IMR-90 (cell line): ENCODE results near the gene KLF17. TPM values are rescaled to one million over a fixed set of nuclear protein-coding genes. Genes with fewer than 3 reads are reported as not detected.

ENCODE experiments used
- ATAC-seq: fragments of 200-7000 bp; cut with Tn5 transposase; 2 replicates; pipeline ENCODE4 v1.9.1; 2020; ENCODE audit warnings: low read depth, mild to moderate bottlenecking, moderate library complexity
- BruUV-seq: library from RNA; stranded (reverse); fragments of 400-500 nt; replicated peaks from 2 replicates; lab custom pipeline; 2021; lab: Mats Ljungman, UMichigan
- CTCF ChIA-PET: fragments of 300-600 bp; formaldehyde crosslinking; extraction: SDS; loops from one replicate; lab custom pipeline; 2021; ENCODE audit warnings: antibody characterized with exemption; lab: Yijun Ruan, JAX
- POLR2A ChIA-PET: fragments of 300-600 bp; sonication (Branson Sonifier 250); formaldehyde crosslinking; loops from one replicate; lab custom pipeline; 2022; ENCODE audit warnings: antibody characterized with exemption; ENCODE audit not compliant: unreplicated experiment; lab: Charles Lee
- DNase-seq: peaks from one replicate; pipeline ENCODE4 v3.0.0; 2013
- H2AFZ ChIP-seq: replicated peaks from 2 replicates; pipeline ENCODE3; 2013; ENCODE audit warnings: low read length, mild to moderate bottlenecking; ENCODE audit not compliant: poor library complexity
- H2AK5ac ChIP-seq: 2 replicates; pipeline ENCODE4 v1.6.1; 2013; ENCODE audit warnings: low read depth, low read length, inconsistent platforms
- H2AK9ac ChIP-seq: replicated peaks from 2 replicates; pipeline ENCODE3; 2013; ENCODE audit warnings: mild to moderate bottlenecking, low read depth, low read length, moderate library complexity; ENCODE audit not compliant: poor library complexity
- H2BK120ac ChIP-seq: 2 replicates; pipeline ENCODE4 v1.6.1; 2013; ENCODE audit warnings: low read depth, low read length, inconsistent platforms
- H2BK15ac ChIP-seq: 3 replicates; pipeline ENCODE4 v1.6.1; 2013; ENCODE audit warnings: low read depth, low read length, inconsistent platforms
- H2BK20ac ChIP-seq: 2 replicates; pipeline ENCODE4 v1.6.1; 2013; ENCODE audit warnings: low read depth, mild to moderate bottlenecking, inconsistent platforms, low read length, moderate library complexity
- H2BK5ac ChIP-seq: 2 replicates; pipeline ENCODE4 v1.6.1; 2013; ENCODE audit warnings: mild to moderate bottlenecking, low read depth, low read length, inconsistent platforms; ENCODE audit not compliant: poor library complexity, severe bottlenecking
- H3K14ac ChIP-seq: replicated peaks from 2 replicates; pipeline ENCODE4 v1.6.1; 2013; ENCODE audit warnings: low read depth, low read length, inconsistent platforms
- H3K18ac ChIP-seq: 2 replicates; pipeline ENCODE4 v1.6.1; 2013; ENCODE audit warnings: low read depth, low read length, control low read depth
- H3K23ac ChIP-seq: 2 replicates; pipeline ENCODE4 v1.6.1; 2013; ENCODE audit warnings: low read depth, low read length, inconsistent platforms
- H3K27ac ChIP-seq: 2 replicates; pipeline ENCODE4 v1.5.1; 2013; ENCODE audit warnings: mild to moderate bottlenecking, control low read depth, low read length; ENCODE audit not compliant: insufficient read depth
- H3K27me3 ChIP-seq: 2 replicates; pipeline ENCODE4 v1.6.1; 2013; ENCODE audit warnings: low read length; ENCODE audit not compliant: control insufficient read depth, insufficient read depth
- H3K36me3 ChIP-seq: 2 replicates; pipeline ENCODE4 v1.6.1; 2013; ENCODE audit warnings: low read length, mixed read lengths; ENCODE audit not compliant: control insufficient read depth, insufficient read depth
- H3K4ac ChIP-seq: 2 replicates; pipeline ENCODE4 v1.6.1; 2013; ENCODE audit warnings: low read depth, low read length, inconsistent platforms
- H3K4me1 ChIP-seq: 2 replicates; pipeline ENCODE4 v1.6.1; 2013; ENCODE audit warnings: low read length, mixed read lengths; ENCODE audit not compliant: control insufficient read depth, insufficient read depth
- H3K4me2 ChIP-seq: 2 replicates; pipeline ENCODE4 v1.6.1; 2013; ENCODE audit warnings: low read depth, mild to moderate bottlenecking, control low read depth, low read length, moderate library complexity
- H3K4me3 ChIP-seq: 2 replicates; pipeline ENCODE4 v1.5.1; 2013; ENCODE audit warnings: low read depth, mild to moderate bottlenecking, control low read depth, low read length, moderate library complexity; ENCODE audit not compliant: insufficient read depth
- H3K56ac ChIP-seq: 2 replicates; pipeline ENCODE4 v1.6.1; 2013; ENCODE audit warnings: low read length, inconsistent platforms; ENCODE audit not compliant: insufficient read depth; ENCODE audit errors: extremely low read depth
- H3K79me1 ChIP-seq, 2 experiments: 2 replicates each; pipeline ENCODE4 v1.6.1; 2013; ENCODE audit warnings: low read length in 2 of 2, inconsistent platforms in 1 of 2, low read depth in 1 of 2
- H3K9ac ChIP-seq: 2 replicates; pipeline ENCODE4 v1.6.1; 2013; ENCODE audit warnings: low read depth, low read length, control low read depth
- H3K9me1 ChIP-seq: 2 replicates; pipeline ENCODE4 v1.6.1; 2013; ENCODE audit warnings: low read length, inconsistent platforms; ENCODE audit not compliant: insufficient read depth
- H3K9me3 ChIP-seq: 2 replicates; pipeline ENCODE4 v1.6.1; 2013; ENCODE audit warnings: low read length; ENCODE audit not compliant: control insufficient read depth, insufficient read depth
- H4K20me1 ChIP-seq: 2 replicates; pipeline ENCODE4 v1.6.1; 2013; ENCODE audit warnings: low read length, inconsistent platforms; ENCODE audit not compliant: insufficient read depth
- H4K5ac ChIP-seq: 2 replicates; pipeline ENCODE4 v1.6.1; 2013; ENCODE audit warnings: mild to moderate bottlenecking, low read depth, low read length, control low read depth
- H4K8ac ChIP-seq, 2 experiments: 2 replicates each; pipeline ENCODE4 v1.6.1; 2013; ENCODE audit warnings: low read depth in 2 of 2, low read length in 2 of 2, control low read depth in 1 of 2, inconsistent platforms in 1 of 2
- H4K91ac ChIP-seq: 2 replicates; pipeline ENCODE4 v1.6.1; 2013; ENCODE audit warnings: low read depth, low read length, inconsistent platforms; ENCODE audit not compliant: insufficient read depth
- BHLHE40 ChIP-seq: fragments of 150-350 bp; IDR thresholded peaks from 2 replicates; pipeline ENCODE4 v1.6.1; 2016; ENCODE audit warnings: mild to moderate bottlenecking, low read depth, low read length
- CEBPB ChIP-seq: IDR thresholded peaks from 2 replicates; pipeline ENCODE4 v1.6.1; 2012; ENCODE audit warnings: low read depth, low read length, improper control_type of control experiment
- CHD1 ChIP-seq: IDR thresholded peaks from 2 replicates; pipeline ENCODE4 v1.6.1; 2012; ENCODE audit warnings: low read depth, low read length, improper control_type of control experiment
- CTCF ChIP-seq: conservative IDR thresholded peaks from 2 replicates; pipeline ENCODE4 v1.5.1; 2012; ENCODE audit warnings: mild to moderate bottlenecking, low read depth, low read length, improper control_type of control experiment
- ELK1 ChIP-seq: fragments of 150-350 bp; IDR thresholded peaks from 2 replicates; pipeline ENCODE4 v1.6.1; 2016; ENCODE audit warnings: low read depth, mild to moderate bottlenecking, low read length, moderate library complexity, borderline replicate concordance
- FOS ChIP-seq: fragments of 150-350 bp; IDR thresholded peaks from 2 replicates; pipeline ENCODE4 v1.6.1; 2016; ENCODE audit warnings: low read depth, low read length
- MAFK ChIP-seq: IDR thresholded peaks from 2 replicates; pipeline ENCODE4 v1.6.1; 2012; ENCODE audit warnings: low read depth, low read length, improper control_type of control experiment
- MAZ ChIP-seq: IDR thresholded peaks from 2 replicates; pipeline ENCODE4 v1.6.1; 2012; ENCODE audit warnings: low read depth, mild to moderate bottlenecking, low read length, improper control_type of control experiment, moderate library complexity, borderline replicate concordance
- MXI1 ChIP-seq: IDR thresholded peaks from 2 replicates; pipeline ENCODE4 v1.6.1; 2012; ENCODE audit warnings: low read depth, mild to moderate bottlenecking, low read length, moderate library complexity, borderline replicate concordance
- NFE2L2 ChIP-seq: fragments of 150-350 bp; IDR thresholded peaks from 2 replicates; pipeline ENCODE4 v1.6.1; 2016; ENCODE audit warnings: low read depth, mild to moderate bottlenecking, low read length
- POLR2A ChIP-seq: IDR thresholded peaks from 2 replicates; pipeline ENCODE4 v1.6.1; 2012; ENCODE audit warnings: mild to moderate bottlenecking, low read depth, low read length
- RAD21 ChIP-seq: IDR thresholded peaks from 2 replicates; pipeline ENCODE4 v1.6.1; 2012; ENCODE audit warnings: low read length, improper control_type of control experiment
- RCOR1 ChIP-seq: IDR thresholded peaks from 2 replicates; pipeline ENCODE4 v1.6.1; 2012; ENCODE audit warnings: mild to moderate bottlenecking, low read length, improper control_type of control experiment; ENCODE audit not compliant: insufficient replicate concordance
- RFX5 ChIP-seq: IDR thresholded peaks from 2 replicates; pipeline ENCODE4 v1.8.0; 2012; ENCODE audit warnings: low read depth, mild to moderate bottlenecking, low read length, moderate library complexity
- SMC3 ChIP-seq: fragments of 150-350 bp; IDR thresholded peaks from 2 replicates; pipeline ENCODE4 v1.6.1; 2016; ENCODE audit warnings: low read depth, mild to moderate bottlenecking, antibody characterized with exemption, low read length, moderate library complexity
- USF2 ChIP-seq: fragments of 150-350 bp; IDR thresholded peaks from 2 replicates; pipeline ENCODE4 v1.6.1; 2017; ENCODE audit warnings: mild to moderate bottlenecking, antibody characterized with exemption, low read length, low read depth
- WGBS, 2 experiments: methylation state at CpG; one replicate each; pipeline versions ENCODE4 v1.1.5 to v1.1.7; 2013; ENCODE audit warnings: missing lambda C conversion rate in 2 of 2; ENCODE audit not compliant: insufficient read length in 1 of 2; ENCODE audit errors: extremely low coverage in 2 of 2; 5-methylcytosine and 5-hydroxymethylcytosine counted together
- dilution Hi-C: fragments of 300-500 bp; cut with HindIII; formaldehyde crosslinking; loops from one replicate; pipeline ENCODE4 v1.14.3; 2018; ENCODE audit warnings: low sequenced_read_pairs; ENCODE audit not compliant: unreplicated experiment
- in situ Hi-C: fragments of 300-500 bp; cut with MboI; formaldehyde crosslinking; loops from 3 replicates; pipeline ENCODE4 v1.14.3; 2019; ENCODE audit warnings: low sequenced_read_pairs, inconsistent platforms, mixed read lengths
- intact Hi-C: fragments of 100-400 bp; cut with micrococcal nuclease; formaldehyde crosslinking; loops from 2 replicates; pipeline ENCODE4 v1.10.0; 2022
- polyA plus RNA-seq, 3 experiments: library from polyadenylated mRNA; depleted of rRNA; stranded (reverse); fragments of >200 nt; gene quantifications; 2 replicates each; pipeline ENCODE4 v1.2.3, GENCODE V29; 2012; ENCODE audit warnings: low replicate concordance in 1 of 3
- total RNA-seq: library from RNA; depleted of rRNA; stranded (reverse); fragments of >200 nt; gene quantifications from 2 replicates; pipeline ENCODE4 v1.2.3, GENCODE V29; 2012

The KLF17 gene
- total and polyA plus RNA-seq, 2 of the 4 experiments (the other 2 are of a cell fraction), result 0.17 to 0.36 TPM

GRCh38 chr1:44147582-44147981, 29.0 kb downstream of the KLF17 start:
- in situ Hi-C loops, result no loop called here
- WGBS, 2 experiments, result no CpG with 5 or more reads among the region's 3 CpGs
- BruUV-seq, result no TSS peak

More at GRCh38 chr1:44147582-44147981, 29.0 kb downstream of the KLF17 start:
- DNase-seq (no peak), ATAC-seq (no peak)
- peaks cover 5% of the 10 kb centered on the region for H3K27me3 ChIP-seq
- TF ChIP-seq CHD1 (no peak), MAZ (no peak), ELK1 (no peak), RCOR1 (no peak), SMC3 (no peak), CTCF (no peak), CEBPB (no peak), MAFK (no peak), MXI1 (no peak), BHLHE40 (no peak), POLR2A (no peak), NFE2L2 (no peak), RAD21 (no peak), USF2 (no peak), FOS (no peak), RFX5 (no peak)
- peaks cover 4% of the 10 kb centered on the region for H3K9me3 ChIP-seq
- H3K4me2 ChIP-seq, result no peak overlapping the region
- no peak overlapping the region for H3K4me3 ChIP-seq
- no peak overlapping the region for H2AK5ac ChIP-seq
- H2BK5ac ChIP-seq, result no peak overlapping the region
- no peak overlapping the region for H3K56ac ChIP-seq
- H3K14ac ChIP-seq, result no peak overlapping the region
- H2BK15ac ChIP-seq, result no peak overlapping the region
- dilution Hi-C loops (no loop called here), intact Hi-C loops (no loop called here)
- no peak overlapping the region for H2BK20ac ChIP-seq
- no peak overlapping the region for H3K4ac ChIP-seq
- no peak overlapping the region for H2BK120ac ChIP-seq
- POLR2A ChIA-PET, result no interaction called here
- no peaks in the 10 kb centered on the region for H3K79me1 ChIP-seq
- no peak overlapping the region for H3K9ac ChIP-seq
- no peaks in the 10 kb centered on the region for H3K9me1 ChIP-seq
- CTCF ChIA-PET, result no interaction called here
- no peak overlapping the region for H2AFZ ChIP-seq
- H4K91ac ChIP-seq, result no peak overlapping the region
- H2AK9ac ChIP-seq, result no peak overlapping the region
- H3K27ac ChIP-seq, result no peak overlapping the region
- H4K8ac ChIP-seq, result no peak overlapping the region
- no peak overlapping the region for H3K18ac ChIP-seq
- no peaks in the 10 kb centered on the region for H4K20me1 ChIP-seq
- H4K5ac ChIP-seq, result no peak overlapping the region
- no peak overlapping the region for H3K23ac ChIP-seq
- no peaks in the 10 kb centered on the region for H3K36me3 ChIP-seq
- no peaks in the 10 kb centered on the region for H3K4me1 ChIP-seq
